Kidney (tissue), 14 donors: ENCODE results near the gene TMEM134. TPM values are rescaled to one million over a fixed set of nuclear protein-coding genes. Genes with fewer than 3 reads are reported as not detected.
A peak's percentile ranks its signal among the peaks of the same experiment; 100 is the strongest.
"Not testable (repeated sequence)": the region's sequence is repeated elsewhere in the genome, so short reads cannot be mapped to it uniquely, and the experiment has no call there.

Experiments used
- DNase-seq, 5 donors: peaks; one replicate each; pipeline ENCODE4 v3.0.0-alpha.2; 2013 to 2020
- FAIRE-seq: peaks from 2 replicates; lab custom pipeline; 2012; peaks lifted over from hg19 to GRCh38; lab: Jason Lieb, UNC
- H3K27ac ChIP-seq, 2 donors: one replicate each; pipeline ENCODE4 v1.7.0; 2013; ENCODE audit warnings: low read depth in 2 of 2, low read length in 2 of 2, inconsistent platforms in 1 of 2
- H3K27me3 ChIP-seq: one replicate; pipeline ENCODE4 v1.7.1; 2013; ENCODE audit warnings: low read length, inconsistent platforms; ENCODE audit not compliant: control insufficient read depth, insufficient read depth
- H3K36me3 ChIP-seq, 3 donors: one replicate each; pipeline versions ENCODE4 v1.7.0 to v1.7.1; 2013; ENCODE audit warnings: low read length in 3 of 3, control low read depth in 1 of 3, inconsistent platforms in 1 of 3; ENCODE audit not compliant: insufficient read depth in 3 of 3, control insufficient read depth in 2 of 3
- H3K4me1 ChIP-seq, 3 donors: one replicate each; pipeline versions ENCODE4 v1.7.0 to v1.7.1; 2013; ENCODE audit warnings: low read length in 3 of 3, inconsistent platforms in 1 of 3, low read depth in 1 of 3; ENCODE audit not compliant: control insufficient read depth in 2 of 3, insufficient read depth in 2 of 3
- H3K4me3 ChIP-seq, 3 donors: one replicate each; pipeline versions ENCODE4 v1.7.0 to v1.8.1; 2013; ENCODE audit warnings: low read length in 3 of 3, control low read depth in 1 of 3, inconsistent platforms in 1 of 3
- H3K9ac ChIP-seq, 3 donors: one replicate each; pipeline versions ENCODE4 v1.7.0 to v1.7.1; 2013; ENCODE audit warnings: low read length in 3 of 3, control low read depth in 1 of 3, inconsistent platforms in 1 of 3
- H3K9me3 ChIP-seq, 3 donors: one replicate each; pipeline versions ENCODE4 v1.7.0 to v1.7.1; 2013; ENCODE audit warnings: low read length in 3 of 3, control low read depth in 1 of 3, inconsistent platforms in 1 of 3; ENCODE audit not compliant: control insufficient read depth in 2 of 3, insufficient read depth in 1 of 3
- intact Hi-C: fragments of 100-400 bp; cut with DNase I; formaldehyde crosslinking; loops from one replicate; pipeline ENCODE4 v1.11.1; 2022
- polyA plus RNA-seq: library from polyadenylated mRNA; stranded (reverse); fragments of 350-450 nt; fragmentation: Illumina TruSeq; extraction: RNeasy Lipid Tissue Mini Kit (QIAGEN cat#74804); gene quantifications from one replicate; pipeline ENCODE4 v1.2.3, GENCODE V29; 2014; ENCODE audit warnings: low read depth, low replicate concordance; ENCODE audit not compliant: insufficient read depth
- total RNA-seq: library from RNA; stranded (reverse); fragmentation: NEBNext Ultra II Directional; extraction: Animal tissue kit (Norgen Biotek cat#: 25700); gene quantifications from one replicate; pipeline ENCODE4 v1.2.1, GENCODE V29; 2021
- TF ChIP-seq, protein P1 (sequence below): IDR thresholded peaks from 3 replicates; pipeline ENCODE4 v1.5.1; 2012; ENCODE audit warnings: mild to moderate bottlenecking, moderate library complexity, borderline replicate concordance; ENCODE audit not compliant: insufficient read depth; ENCODE audit errors: extremely low read depth
- donor health status: control.
- donor health status: control.
- donor health status: control.
- donor health status: control.
- donor health status: control.
- donor health status: DM: yes; HTN: yes; CAD: no.
- donor health status: Normal renal cell carcinoma (clear cell type).

TMEM134 gene
- total and polyA plus RNA-seq, 2 donors from 2014 or later = 65.5 to 127 TPM

DNA sequence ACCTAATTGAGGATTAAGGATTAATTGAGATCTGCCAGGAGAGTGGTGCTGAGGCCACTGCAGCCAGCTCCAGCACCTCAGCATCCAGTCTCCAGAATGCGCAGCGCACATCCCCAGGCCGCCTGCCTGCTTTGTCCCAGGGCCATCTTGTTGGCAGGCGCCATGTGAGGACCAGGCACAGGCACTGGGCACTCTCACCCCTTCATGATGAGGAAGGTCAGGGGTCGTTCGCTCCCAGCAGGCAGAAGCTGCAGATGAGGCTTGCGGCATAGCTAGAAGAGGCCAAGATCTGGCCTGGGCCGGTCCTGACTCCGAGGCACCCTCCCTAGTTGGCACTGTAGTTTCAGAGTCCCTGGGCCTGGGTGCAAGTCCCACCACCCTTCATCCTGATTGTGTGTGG is 47.8 kb upstream of the TMEM134 start:
- intact Hi-C loops = no loop called here
- Histone ChIP-seq H3K4me3 (no peak overlapping the region), H3K9me3 (no peaks in the 10 kb centered on the region), H3K4me1 (no peaks in the 10 kb centered on the region), H3K36me3 (no peaks in the 10 kb centered on the region), H3K27ac (no peak overlapping the region), H3K27me3 (no peaks in the 10 kb centered on the region), H3K9ac (no peak overlapping the region)
- FAIRE-seq (no peak), DNase-seq (peak in 1 of 5 donors; percentile 47)
- TF ChIP-seq, protein P1, sequence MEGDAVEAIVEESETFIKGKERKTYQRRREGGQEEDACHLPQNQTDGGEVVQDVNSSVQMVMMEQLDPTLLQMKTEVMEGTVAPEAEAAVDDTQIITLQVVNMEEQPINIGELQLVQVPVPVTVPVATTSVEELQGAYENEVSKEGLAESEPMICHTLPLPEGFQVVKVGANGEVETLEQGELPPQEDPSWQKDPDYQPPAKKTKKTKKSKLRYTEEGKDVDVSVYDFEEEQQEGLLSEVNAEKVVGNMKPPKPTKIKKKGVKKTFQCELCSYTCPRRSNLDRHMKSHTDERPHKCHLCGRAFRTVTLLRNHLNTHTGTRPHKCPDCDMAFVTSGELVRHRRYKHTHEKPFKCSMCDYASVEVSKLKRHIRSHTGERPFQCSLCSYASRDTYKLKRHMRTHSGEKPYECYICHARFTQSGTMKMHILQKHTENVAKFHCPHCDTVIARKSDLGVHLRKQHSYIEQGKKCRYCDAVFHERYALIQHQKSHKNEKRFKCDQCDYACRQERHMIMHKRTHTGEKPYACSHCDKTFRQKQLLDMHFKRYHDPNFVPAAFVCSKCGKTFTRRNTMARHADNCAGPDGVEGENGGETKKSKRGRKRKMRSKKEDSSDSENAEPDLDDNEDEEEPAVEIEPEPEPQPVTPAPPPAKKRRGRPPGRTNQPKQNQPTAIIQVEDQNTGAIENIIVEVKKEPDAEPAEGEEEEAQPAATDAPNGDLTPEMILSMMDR = no peak

DNA sequence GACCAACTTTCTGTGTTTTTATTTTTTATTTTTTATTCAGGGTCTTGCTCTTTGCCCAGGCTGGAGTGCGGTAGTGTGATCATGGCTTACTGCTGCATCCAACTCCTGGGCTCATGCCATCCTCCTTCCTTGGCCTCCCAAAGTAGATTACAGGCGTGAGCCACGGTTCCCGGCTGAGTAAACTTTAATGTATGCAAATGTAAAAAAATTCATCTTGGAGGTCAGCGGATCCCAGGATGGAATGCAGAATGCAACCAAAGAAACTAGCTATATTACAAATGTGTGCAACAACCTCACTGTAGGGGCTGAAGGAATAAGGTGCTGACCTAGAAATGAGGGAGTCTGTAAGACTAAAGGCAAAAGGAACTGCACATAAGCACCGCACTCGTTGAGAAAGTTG is 45.1 kb upstream of the TMEM134 start:
- Histone ChIP-seq H3K27me3 (no peaks in the 10 kb centered on the region), H3K4me1 (peaks cover 0 to under 1% (median 0%) of the 10 kb centered on the region in 3 donors), H3K36me3 (no peaks in the 10 kb centered on the region), H3K9me3 (no peaks in the 10 kb centered on the region), H3K27ac (no peak overlapping the region), H3K9ac (no peak overlapping the region), H3K4me3 (no peak overlapping the region)
- peak in 1 of 5 donors; percentile 13 for DNase-seq
- FAIRE-seq = no peak
- intact Hi-C loops = no loop called here
- TF ChIP-seq, protein P1 = no peak

DNA sequence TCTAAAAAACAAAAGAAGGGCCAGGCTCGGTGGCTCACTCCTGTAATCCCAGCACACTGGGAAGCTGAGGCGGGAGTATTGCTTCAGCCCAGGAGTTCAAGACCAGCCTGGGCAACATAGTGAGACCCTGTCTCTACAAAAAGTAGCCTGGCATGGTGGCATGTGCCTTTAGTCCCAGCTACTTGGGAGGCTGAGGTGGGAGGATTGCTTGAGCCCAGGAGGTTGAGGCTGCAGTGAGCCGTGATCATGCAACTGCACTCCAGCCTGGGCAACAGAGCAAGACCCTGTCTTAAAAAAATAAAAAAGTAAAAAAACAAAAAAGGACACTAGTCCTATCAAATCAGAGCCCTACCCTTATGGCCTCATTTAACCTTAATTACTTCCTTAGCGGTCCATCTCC is 42.5 kb upstream of the TMEM134 start:
- H3K4me1 ChIP-seq = peaks cover 0 to 16% (median 4%) of the 10 kb centered on the region in 3 donors
- DNase-seq = peak in 2 of 5 donors; percentile 15 to 18
- H3K27ac ChIP-seq, FAIRE-seq, H3K27me3 ChIP-seq, intact Hi-C loops, H3K4me3 ChIP-seq, H3K36me3 ChIP-seq, H3K9ac ChIP-seq, H3K9me3 ChIP-seq: not testable (repeated sequence)

DNA sequence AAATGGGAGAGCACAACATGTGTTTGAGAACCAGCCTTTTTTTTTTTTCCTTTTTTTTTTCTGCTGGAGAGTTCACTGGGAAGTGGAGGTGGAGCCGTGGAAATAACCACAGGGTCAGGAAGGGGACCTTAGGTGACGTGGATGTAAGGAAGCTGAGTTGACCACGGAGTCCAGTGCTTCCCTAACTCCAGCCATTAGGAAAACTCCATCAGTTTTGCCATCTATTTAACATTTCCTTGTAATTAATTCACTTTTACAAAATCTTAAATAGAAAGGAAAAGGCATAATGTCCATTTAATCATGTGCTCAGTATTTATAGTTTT is 40.9 kb upstream of the TMEM134 start:
- Histone ChIP-seq H3K9ac (no peak overlapping the region), H3K9me3 (no peaks in the 10 kb centered on the region), H3K4me3 (no peak overlapping the region), H3K27ac (no peak overlapping the region), H3K36me3 (peaks cover 0 to 4% (median 2%) of the 10 kb centered on the region in 3 donors), H3K4me1 (peaks cover 0 to 27% (median 16%) of the 10 kb centered on the region in 3 donors), H3K27me3 (no peaks in the 10 kb centered on the region)
- intact Hi-C loops = no loop called here
- DNase-seq (peak in 1 of 5 donors; percentile 32), FAIRE-seq (no peak)
- TF ChIP-seq, protein P1 = no peak
